ENCODE measurements around the gene SRPK3. TPM values are rescaled to one million over a fixed set of nuclear protein-coding genes. Genes with fewer than 3 reads are reported as not detected.
A peak's percentile ranks its signal among the peaks of the same experiment; 100 is the strongest.

The SRPK3 gene
- total RNA-seq, 2 donors from 2014 or later: 4.9 to 9.5 TPM

- H3K36me3 ChIP-seq: no peaks in the 10 kb centered on the region
- H3K4me3 ChIP-seq: peak overlapping the region; percentile 68
- peak overlapping the region in 1 of 2 donors; percentile 74 for H3K27ac ChIP-seq
- DNase-seq (ENCODE audit: low spot score): no peak
- H3K9me3 ChIP-seq: no peaks in the 10 kb centered on the region
- H3K4me1 ChIP-seq (ENCODE audit: control insufficient read depth in 1 of 2, low read depth in 2 of 2): peaks cover 0 to 8% of the 10 kb centered on the region in 2 donors
- ATAC-seq (ENCODE audit: insufficient number of reproducible peaks, low FRiP score, low read depth): no peak
- TF ChIP-seq CTCF (IDR thresholded peaks at IDR 0.05): no peak
- H3K27me3 ChIP-seq (replicated peaks; ENCODE audit: insufficient read depth): no peaks in the 10 kb centered on the region
Measured at GRCh38 chrX:153764786-153765137, 16.1 kb upstream of the SRPK3 start.

GRCh38 chrX:153765138-153766079, 15.4 kb upstream of the SRPK3 start:
- Histone ChIP-seq H3K4me1 (ENCODE audit: control insufficient read depth in 1 of 2, low read depth in 2 of 2) (peaks cover 0 to 8% of the 10 kb centered on the region in 2 donors), H3K36me3 (no peaks in the 10 kb centered on the region), H3K27ac (peak overlapping the region; percentile 38 to 74), H3K27me3 (replicated peaks; ENCODE audit: insufficient read depth) (no peaks in the 10 kb centered on the region), H3K9me3 (no peaks in the 10 kb centered on the region), H3K4me3 (peak overlapping the region; percentile 68)
- ATAC-seq (ENCODE audit: insufficient number of reproducible peaks, low FRiP score, low read depth): no peak
- DNase-seq (ENCODE audit: low spot score): no peak
- TF ChIP-seq CTCF (IDR thresholded peaks at IDR 0.05): no peak

GRCh38 chrX:153766098-153766817, 14.6 kb upstream of the SRPK3 start:
- no peak for DNase-seq (ENCODE audit: low spot score)
- TF ChIP-seq CTCF (IDR thresholded peaks at IDR 0.05): no peak
- H3K4me3 ChIP-seq: peak overlapping the region; percentile 68

GRCh38 chrX:153766871-153767673, 13.8 kb upstream of the SRPK3 start:
- Histone ChIP-seq H3K9me3 (no peaks in the 10 kb centered on the region), H3K36me3 (no peaks in the 10 kb centered on the region), H3K27me3 (replicated peaks; ENCODE audit: insufficient read depth) (no peaks in the 10 kb centered on the region), H3K4me3 (no peak overlapping the region), H3K4me1 (ENCODE audit: control insufficient read depth in 1 of 2, low read depth in 2 of 2) (peaks cover 0 to 8% of the 10 kb centered on the region in 2 donors), H3K27ac (no peak overlapping the region)
- no peak for DNase-seq (ENCODE audit: low spot score)
- no peak for TF ChIP-seq CTCF (IDR thresholded peaks at IDR 0.05)
- ATAC-seq (ENCODE audit: insufficient number of reproducible peaks, low FRiP score, low read depth): no peak

More at GRCh38 chrX:153766098-153766817, 14.6 kb upstream of the SRPK3 start:
- Histone ChIP-seq H3K27ac (peak overlapping the region; percentile 38 to 74), H3K4me1 (ENCODE audit: control insufficient read depth in 1 of 2, low read depth in 2 of 2) (peaks cover 0 to 8% of the 10 kb centered on the region in 2 donors), H3K36me3 (no peaks in the 10 kb centered on the region), H3K9me3 (no peaks in the 10 kb centered on the region), H3K27me3 (replicated peaks; ENCODE audit: insufficient read depth) (no peaks in the 10 kb centered on the region)
- ATAC-seq (ENCODE audit: insufficient number of reproducible peaks, low FRiP score, low read depth): no peak

All from thoracic aorta (tissue), 2 donors.